ENCODE results near the gene TBCK. TPM values are rescaled to one million over a fixed set of nuclear protein-coding genes. Genes with fewer than 3 reads are reported as not detected.

The TBCK gene
- total RNA-seq, 2 experiments from 2014 or later: 20.2 to 22.0 TPM

DNA sequence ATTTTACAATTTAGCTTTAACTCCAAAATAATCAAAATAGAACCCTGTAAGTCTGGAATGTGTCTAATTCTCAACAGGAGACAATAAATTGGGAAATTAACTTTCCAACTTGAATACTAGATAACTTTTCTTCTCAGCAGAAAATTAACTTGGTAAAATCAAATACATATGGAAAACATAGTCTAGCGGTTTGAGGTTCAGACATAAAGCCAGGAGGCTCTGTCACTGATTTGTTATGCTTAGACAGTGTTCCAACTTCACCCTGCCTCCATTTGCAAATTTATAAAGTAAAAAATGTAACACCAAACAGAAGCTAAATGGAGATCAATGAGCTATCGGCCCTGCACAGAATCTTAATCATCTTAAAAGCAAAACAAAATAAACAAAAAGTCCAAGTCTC, 46.3 kb downstream of the TBCK start:
- DNase-seq: no peak
- Mint-ChIP-seq H3K27me3 (no peaks in the 10 kb centered on the region), H3K4me1 (ENCODE audit: low read depth) (peaks cover 3% of the 10 kb centered on the region), H3K9me3 (no peaks in the 10 kb centered on the region), H3K36me3 (peaks cover 10% of the 10 kb centered on the region), H3K4me3 (no peak overlapping the region), H3K27ac (no peak overlapping the region)
- intact Hi-C loops (cut with micrococcal nuclease): no loop called here
- POLR2A ChIA-PET: no interaction called here
- CTCF ChIA-PET: no interaction called here

DNA sequence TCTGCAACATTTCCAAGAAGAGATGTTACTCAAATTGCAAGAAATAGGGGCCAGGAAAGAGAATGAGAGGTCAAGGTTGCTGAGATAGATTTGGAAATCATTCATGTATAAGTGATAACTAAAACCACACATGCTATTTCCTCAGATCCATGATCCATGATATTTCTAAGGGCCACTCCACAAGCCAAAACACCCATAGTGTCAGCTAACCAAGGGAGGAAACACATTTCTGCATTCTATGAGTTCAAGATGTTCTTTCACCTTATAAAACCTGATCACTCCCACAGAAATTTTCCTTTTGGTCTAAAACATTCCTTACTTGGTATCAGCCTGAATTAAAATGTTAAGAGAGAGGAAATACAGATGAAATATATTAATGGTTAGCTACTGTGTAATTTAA, 47.2 kb downstream of the TBCK start:
- intact Hi-C loops (cut with micrococcal nuclease): no loop called here
- Mint-ChIP-seq H3K27me3 (no peaks in the 10 kb centered on the region), H3K4me1 (ENCODE audit: low read depth) (peaks cover 3% of the 10 kb centered on the region), H3K27ac (no peak overlapping the region), H3K36me3 (peaks cover 6% of the 10 kb centered on the region), H3K9me3 (no peaks in the 10 kb centered on the region), H3K4me3 (no peak overlapping the region)
- CTCF ChIA-PET: no interaction called here
- POLR2A ChIA-PET: no interaction called here
- no peak for DNase-seq

DNA sequence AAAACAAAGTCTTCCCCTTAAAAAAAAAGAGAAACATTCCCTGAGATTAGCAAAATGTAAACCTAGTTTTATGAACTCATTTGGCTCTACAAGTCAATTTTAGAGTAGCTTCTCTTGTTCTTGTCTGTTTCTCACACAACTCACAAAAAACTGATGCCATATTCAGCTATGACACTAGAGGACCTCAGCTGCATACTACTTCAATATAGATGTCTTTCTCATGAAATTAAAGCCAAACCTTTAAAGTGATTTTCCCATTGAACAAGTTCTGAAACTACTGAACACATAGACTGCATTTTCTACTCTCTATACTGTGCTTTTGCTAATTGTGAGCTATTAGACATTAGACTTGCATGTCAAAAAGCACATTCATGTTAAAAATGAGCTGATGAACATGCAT, 49.8 kb downstream of the TBCK start:
- peaks cover 3% of the 10 kb centered on the region for H3K4me1 Mint-ChIP-seq (ENCODE audit: low read depth)
- ChIA-PET POLR2A (no interaction called here), CTCF (interaction anchor here (0.6 to 2.8 kb wide), 8 partner anchors 8 to 917 kb away, joined by 3 to 12 read pairs (median 3); no protein-coding TSS in a partner anchor)
- DNase-seq: no peak
- H3K36me3 Mint-ChIP-seq: no peaks in the 10 kb centered on the region
- no peaks in the 10 kb centered on the region for H3K9me3 Mint-ChIP-seq
- intact Hi-C loops (cut with micrococcal nuclease): loop anchor here (1.0 kb wide), 1 partner anchor 236 kb away; no protein-coding TSS in a partner anchor
- no peak overlapping the region for H3K27ac Mint-ChIP-seq
- no peak overlapping the region for H3K4me3 Mint-ChIP-seq
- H3K27me3 Mint-ChIP-seq: no peaks in the 10 kb centered on the region

DNA sequence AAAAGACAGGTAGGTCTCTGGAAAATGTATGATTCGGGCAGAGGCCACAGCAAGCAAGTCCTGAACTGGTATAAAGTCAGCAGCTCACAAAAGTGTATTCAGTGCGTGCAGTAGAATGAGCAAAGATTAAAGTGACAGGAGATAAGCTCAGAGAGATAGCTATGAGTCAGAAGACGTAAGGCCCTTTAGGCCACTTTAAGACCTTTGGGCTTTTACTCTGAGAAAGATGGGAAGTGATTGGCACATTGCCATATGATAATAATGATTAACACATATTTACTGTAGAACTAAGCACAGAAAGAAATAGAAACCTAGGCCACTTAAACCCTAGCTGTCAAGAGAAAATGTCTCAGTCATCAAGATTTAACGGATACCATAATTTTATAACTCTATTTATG, 51.7 kb downstream of the TBCK start:
- ChIA-PET CTCF (no interaction called here), POLR2A (no interaction called here)
- Mint-ChIP-seq H3K4me1 (ENCODE audit: low read depth) (peaks cover 3% of the 10 kb centered on the region), H3K4me3 (no peak overlapping the region), H3K9me3 (no peaks in the 10 kb centered on the region), H3K27me3 (no peaks in the 10 kb centered on the region), H3K27ac (no peak overlapping the region), H3K36me3 (no peaks in the 10 kb centered on the region)
- intact Hi-C loops (cut with micrococcal nuclease): no loop called here
- DNase-seq: no peak

DNA sequence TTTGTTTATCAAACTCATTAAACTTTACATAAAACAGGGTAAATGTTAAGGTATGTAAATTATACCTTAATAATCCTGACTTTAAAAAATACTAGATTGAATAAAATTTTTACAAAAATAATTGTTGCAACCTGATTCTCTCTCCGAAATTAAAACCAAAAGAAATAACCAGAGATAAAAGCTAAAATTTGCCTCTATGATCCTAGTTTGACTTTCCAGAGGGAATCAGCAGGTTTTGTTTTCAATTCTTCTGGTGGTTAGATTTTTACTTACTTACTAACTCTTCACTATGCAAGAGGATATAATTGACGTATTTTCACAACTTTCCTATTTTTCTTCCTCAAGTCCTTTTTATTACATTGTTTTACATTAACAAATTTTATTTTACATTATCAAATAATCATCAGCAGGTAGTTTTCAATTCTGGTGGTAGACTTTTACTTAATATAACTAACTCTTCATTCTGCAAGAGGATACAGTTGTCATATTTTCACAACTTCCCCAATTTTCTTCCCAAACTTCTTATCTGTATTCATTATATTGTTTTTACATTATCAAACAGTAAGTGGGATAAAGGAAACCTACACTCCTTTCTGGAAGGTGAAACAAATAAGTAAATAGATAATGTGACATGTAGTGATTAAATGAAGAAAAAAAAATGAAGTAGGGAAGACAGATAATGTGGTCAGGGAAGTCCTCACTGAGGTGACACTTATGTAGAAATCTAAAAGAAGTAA, 52.2 kb downstream of the TBCK start:
- CTCF ChIA-PET: no interaction called here
- Mint-ChIP-seq H3K4me3 (no peak overlapping the region), H3K9me3 (no peaks in the 10 kb centered on the region), H3K27me3 (no peaks in the 10 kb centered on the region), H3K36me3 (no peaks in the 10 kb centered on the region), H3K4me1 (ENCODE audit: low read depth) (peaks cover 1% of the 10 kb centered on the region), H3K27ac (no peak overlapping the region)
- intact Hi-C loops (cut with micrococcal nuclease): no loop called here
- POLR2A ChIA-PET: no interaction called here
- no peak for DNase-seq

DNA sequence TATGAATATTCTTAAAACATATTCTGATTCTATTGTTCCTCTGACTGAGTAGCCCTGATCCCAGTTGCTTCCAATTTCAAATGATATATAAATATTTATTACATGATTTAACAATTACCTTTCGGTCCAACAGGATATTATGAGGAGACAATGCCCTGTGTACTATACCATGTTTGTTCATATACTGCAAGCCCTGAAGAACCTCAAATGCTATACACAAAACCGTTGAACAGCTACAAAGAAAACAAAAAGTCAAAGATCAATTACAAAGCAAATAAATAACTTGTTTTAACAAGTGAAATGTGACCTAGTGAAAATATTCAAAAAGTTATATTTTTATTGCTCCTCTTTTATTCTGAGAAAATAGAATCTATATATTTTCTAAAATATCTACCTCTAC, 54.0 kb downstream of the TBCK start:
- ChIA-PET POLR2A (no interaction called here), CTCF (no interaction called here)
- H3K27ac Mint-ChIP-seq: no peak overlapping the region

DNA sequence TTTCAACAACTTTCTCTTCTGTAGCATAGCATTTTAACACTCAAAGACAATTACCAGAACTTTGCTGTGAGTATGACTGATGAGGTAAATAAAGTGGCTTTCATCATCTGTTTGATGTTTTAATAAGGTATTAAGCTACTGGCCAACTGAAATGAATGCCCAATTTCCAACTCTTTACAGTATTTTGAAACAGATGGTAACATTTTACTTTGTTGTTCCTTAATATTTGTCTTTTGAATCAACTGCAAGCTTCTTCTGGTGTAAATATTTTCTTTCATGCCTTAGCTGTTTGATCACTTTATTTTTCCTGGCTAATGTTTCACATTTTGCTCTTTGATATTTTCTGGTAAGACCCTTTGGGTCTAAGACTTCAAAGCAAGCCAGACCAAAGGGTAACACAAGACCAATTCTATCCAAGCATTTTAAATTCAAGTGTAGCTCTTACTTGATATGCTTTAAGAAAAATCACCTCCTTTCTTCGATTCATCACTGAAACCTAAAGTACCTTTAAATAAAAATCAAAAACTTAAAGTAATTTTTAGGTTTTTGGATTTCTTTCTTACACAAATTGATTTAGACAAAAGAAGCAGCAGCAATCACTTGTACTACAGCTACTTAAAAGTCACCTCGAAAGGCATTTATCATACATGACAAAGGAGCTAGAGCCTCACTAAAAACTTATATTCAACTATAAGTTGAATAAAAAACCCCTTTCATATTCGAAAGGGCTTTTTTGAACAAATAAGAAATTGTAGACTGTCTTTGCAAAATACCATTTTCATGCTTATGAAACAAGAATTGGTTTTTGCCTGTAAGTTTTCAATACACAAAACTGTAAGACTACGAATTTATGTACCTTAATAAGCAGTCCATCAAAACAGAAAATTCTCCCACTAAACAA, 57.6 kb downstream of the TBCK start:
- no peaks in the 10 kb centered on the region for H3K4me1 Mint-ChIP-seq (ENCODE audit: low read depth)
- ChIA-PET POLR2A (no interaction called here), CTCF (interaction anchor here (0.9 kb wide), 1 partner anchor 8 kb away, joined by 3 read pairs; no protein-coding TSS in a partner anchor)
- no peak overlapping the region for H3K27ac Mint-ChIP-seq
- no peaks in the 10 kb centered on the region for H3K36me3 Mint-ChIP-seq
- no peaks in the 10 kb centered on the region for H3K9me3 Mint-ChIP-seq
- intact Hi-C loops (cut with micrococcal nuclease): no loop called here
- H3K27me3 Mint-ChIP-seq: no peaks in the 10 kb centered on the region
- H3K4me3 Mint-ChIP-seq: no peak overlapping the region
- DNase-seq: no peak

More for the DNA sequence above, 54.0 kb downstream of the TBCK start:
- Mint-ChIP-seq H3K4me3 (no peak overlapping the region), H3K36me3 (no peaks in the 10 kb centered on the region), H3K9me3 (no peaks in the 10 kb centered on the region), H3K27me3 (no peaks in the 10 kb centered on the region), H3K4me1 (ENCODE audit: low read depth) (no peaks in the 10 kb centered on the region)
- intact Hi-C loops (cut with micrococcal nuclease): no loop called here
- DNase-seq: no peak

DNA sequence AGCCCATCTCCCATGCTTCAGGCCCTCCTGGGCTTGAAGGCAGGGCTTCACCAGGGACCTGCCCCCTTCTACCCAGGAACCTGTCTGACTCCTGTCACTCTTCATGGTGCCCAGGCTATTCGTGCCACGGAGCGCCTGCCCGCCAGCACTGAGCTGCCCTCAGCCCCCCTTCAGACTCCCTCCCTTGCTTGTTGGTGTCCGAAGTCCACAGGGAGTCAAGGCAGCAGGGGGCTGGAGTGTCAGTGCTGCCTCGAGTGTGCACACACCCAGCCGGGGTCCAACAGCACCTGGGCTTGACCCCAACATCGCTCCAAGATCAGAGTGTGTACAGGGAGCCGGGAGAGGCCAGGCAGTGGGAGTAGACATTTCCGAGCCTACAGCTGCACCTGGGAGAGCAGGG, 59.8 kb downstream of the TBCK start:
- Mint-ChIP-seq H3K4me1 (ENCODE audit: low read depth) (no peaks in the 10 kb centered on the region), H3K9me3 (no peaks in the 10 kb centered on the region), H3K27me3 (no peaks in the 10 kb centered on the region), H3K36me3 (no peaks in the 10 kb centered on the region), H3K4me3 (no peak overlapping the region), H3K27ac (no peak overlapping the region)
- ChIA-PET POLR2A (no interaction called here), CTCF (interaction anchor here (1.2 kb wide), 1 partner anchor 14 kb away, joined by 3 read pairs; no protein-coding TSS in a partner anchor)
- no peak for DNase-seq
- intact Hi-C loops (cut with micrococcal nuclease): no loop called here

DNA sequence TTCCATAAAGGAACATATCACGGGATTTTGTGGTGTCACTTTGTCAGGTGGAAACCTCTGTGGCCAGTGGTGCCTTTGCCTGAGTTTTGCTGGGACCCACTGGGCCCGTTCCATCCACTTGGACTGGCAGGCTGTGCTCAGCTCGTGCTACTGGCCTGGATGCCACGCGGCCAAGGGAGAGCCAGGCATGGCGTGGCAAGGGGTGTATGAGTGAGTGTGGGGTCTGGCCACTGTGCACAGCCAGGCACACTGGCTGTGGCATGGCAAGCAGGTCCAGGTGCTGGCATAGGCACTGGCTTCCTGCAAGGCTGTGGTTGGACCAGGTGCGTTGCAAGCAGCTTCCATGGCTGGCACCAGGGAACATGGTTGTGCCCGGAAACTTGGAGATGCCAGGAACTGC, 60.8 kb downstream of the TBCK start:
- H3K36me3 Mint-ChIP-seq: peaks cover 2% of the 10 kb centered on the region
- no peak overlapping the region for H3K27ac Mint-ChIP-seq
- DNase-seq: no peak
- no peaks in the 10 kb centered on the region for H3K27me3 Mint-ChIP-seq
- ChIA-PET CTCF (interaction anchor here (1.2 kb wide), 1 partner anchor 13 kb away, joined by 3 read pairs; no protein-coding TSS in a partner anchor), POLR2A (no interaction called here)
- intact Hi-C loops (cut with micrococcal nuclease): no loop called here
- H3K4me3 Mint-ChIP-seq: no peak overlapping the region
- no peaks in the 10 kb centered on the region for H3K4me1 Mint-ChIP-seq (ENCODE audit: low read depth)
- no peaks in the 10 kb centered on the region for H3K9me3 Mint-ChIP-seq

DNA sequence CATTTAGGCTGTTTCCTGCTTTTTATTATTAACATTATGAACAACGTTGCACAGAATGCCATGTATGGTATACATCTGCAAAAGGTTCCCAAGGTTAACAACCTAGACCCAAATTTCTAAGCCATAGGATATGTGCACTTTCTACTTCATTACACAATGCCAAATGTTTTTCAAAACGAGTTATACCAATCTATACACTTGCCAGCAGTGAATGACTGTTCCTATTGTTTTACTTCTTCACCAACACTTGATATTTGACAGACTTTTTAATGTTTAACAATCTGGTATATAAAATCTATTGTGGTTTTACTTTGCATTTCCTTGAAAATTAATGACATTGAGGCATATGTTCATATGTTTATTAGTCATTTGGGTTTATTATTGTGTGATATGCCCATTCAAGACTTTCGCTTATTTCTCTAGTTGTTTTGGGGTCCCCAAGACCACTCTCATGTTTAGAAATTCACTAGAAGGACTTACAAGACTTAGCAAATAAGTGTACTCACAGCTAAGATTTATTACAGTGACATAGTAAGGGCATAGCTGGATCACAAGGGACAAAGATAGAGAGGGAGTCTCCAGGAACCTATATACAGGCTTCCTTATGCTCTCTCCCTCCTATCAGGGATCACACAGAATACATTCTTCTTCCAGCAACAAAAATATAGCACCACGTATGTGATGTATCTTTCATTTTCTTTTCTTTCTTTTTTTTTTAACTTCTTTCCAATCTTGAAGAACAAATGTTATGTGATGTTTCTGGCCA, 62.5 kb downstream of the TBCK start:
- ChIA-PET CTCF (no interaction called here), POLR2A (no interaction called here)
- H3K27me3 Mint-ChIP-seq: no peaks in the 10 kb centered on the region
- no peak for DNase-seq
- intact Hi-C loops (cut with micrococcal nuclease): no loop called here
- H3K27ac Mint-ChIP-seq: no peak overlapping the region
- H3K4me1 Mint-ChIP-seq (ENCODE audit: low read depth): no peaks in the 10 kb centered on the region
- peaks cover 6% of the 10 kb centered on the region for H3K36me3 Mint-ChIP-seq
- no peaks in the 10 kb centered on the region for H3K9me3 Mint-ChIP-seq
- no peak overlapping the region for H3K4me3 Mint-ChIP-seq

DNA sequence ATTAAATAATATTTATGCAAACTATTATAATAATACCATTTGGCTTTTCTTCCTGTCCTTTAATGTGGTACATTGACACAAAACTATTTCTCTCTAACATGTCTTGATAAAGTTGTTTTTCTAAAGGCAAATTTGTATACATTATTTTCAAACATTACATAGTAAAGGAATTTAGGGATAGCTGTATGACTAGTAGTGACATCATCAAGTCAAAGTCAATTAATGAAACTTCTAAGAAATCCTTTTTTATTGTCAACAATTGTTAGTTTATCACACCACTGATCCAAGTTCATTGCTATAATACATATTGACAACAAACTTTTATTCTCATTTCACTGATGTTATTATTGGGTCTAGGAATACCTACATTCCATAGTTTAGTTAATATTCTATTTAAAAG, 68.4 kb downstream of the TBCK start:
- H3K36me3 Mint-ChIP-seq: peaks cover 29% of the 10 kb centered on the region
- no peak for DNase-seq
- peaks cover 2% of the 10 kb centered on the region for H3K9me3 Mint-ChIP-seq
- intact Hi-C loops (cut with micrococcal nuclease): no loop called here
- H3K27me3 Mint-ChIP-seq: no peaks in the 10 kb centered on the region
- no peak overlapping the region for H3K4me3 Mint-ChIP-seq
- H3K4me1 Mint-ChIP-seq (ENCODE audit: low read depth): no peaks in the 10 kb centered on the region
- POLR2A ChIA-PET: no interaction called here
- H3K27ac Mint-ChIP-seq: no peak overlapping the region
- CTCF ChIA-PET: no interaction called here

DNA sequence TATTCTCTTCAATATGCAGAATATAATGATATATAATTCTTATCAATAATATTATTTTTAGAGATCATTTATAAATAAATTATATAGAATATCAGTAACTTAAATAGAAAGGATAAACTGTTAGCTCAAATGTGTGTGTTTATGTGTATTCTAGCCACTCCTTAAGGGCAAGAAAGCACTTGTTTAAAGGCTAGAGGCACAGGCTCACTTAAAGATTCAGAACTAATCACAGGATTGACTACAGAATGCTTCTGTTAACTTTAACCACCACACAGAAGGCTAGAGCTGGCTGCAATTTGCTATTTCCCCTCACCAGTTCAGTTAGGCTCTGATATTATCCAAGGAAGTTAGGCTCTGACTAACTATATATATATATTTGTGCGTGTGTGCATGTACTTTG, 69.6 kb downstream of the TBCK start:
- Mint-ChIP-seq H3K27ac (no peak overlapping the region), H3K4me1 (ENCODE audit: low read depth) (no peaks in the 10 kb centered on the region), H3K36me3 (peaks cover 31% of the 10 kb centered on the region), H3K4me3 (no peak overlapping the region), H3K9me3 (peaks cover 2% of the 10 kb centered on the region), H3K27me3 (no peaks in the 10 kb centered on the region)
- intact Hi-C loops (cut with micrococcal nuclease): no loop called here
- ChIA-PET CTCF (no interaction called here), POLR2A (no interaction called here)
- no peak for DNase-seq
